ENCODE measurements around the gene FKTN.

DNA sequence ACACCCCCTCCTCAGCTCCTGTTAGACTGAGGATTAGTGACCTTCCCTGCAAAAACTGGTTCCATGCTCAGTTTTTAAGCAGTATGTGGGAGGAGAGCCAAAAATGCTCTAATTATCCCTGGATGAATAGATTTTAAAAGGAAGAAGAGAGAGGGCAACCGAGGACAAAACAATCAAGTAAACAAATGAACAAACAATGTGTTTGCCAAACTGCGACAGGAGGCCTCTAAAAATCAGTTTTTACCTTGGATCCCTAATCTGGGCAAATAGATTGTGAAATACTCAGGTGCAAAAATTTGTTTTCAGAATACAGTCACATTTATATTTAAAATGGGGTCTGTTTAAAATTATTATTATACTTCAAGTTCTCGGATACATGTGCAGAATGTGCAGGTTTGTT is 112.8 kb downstream of the FKTN start:
- TF ChIP-seq, protein P1, sequence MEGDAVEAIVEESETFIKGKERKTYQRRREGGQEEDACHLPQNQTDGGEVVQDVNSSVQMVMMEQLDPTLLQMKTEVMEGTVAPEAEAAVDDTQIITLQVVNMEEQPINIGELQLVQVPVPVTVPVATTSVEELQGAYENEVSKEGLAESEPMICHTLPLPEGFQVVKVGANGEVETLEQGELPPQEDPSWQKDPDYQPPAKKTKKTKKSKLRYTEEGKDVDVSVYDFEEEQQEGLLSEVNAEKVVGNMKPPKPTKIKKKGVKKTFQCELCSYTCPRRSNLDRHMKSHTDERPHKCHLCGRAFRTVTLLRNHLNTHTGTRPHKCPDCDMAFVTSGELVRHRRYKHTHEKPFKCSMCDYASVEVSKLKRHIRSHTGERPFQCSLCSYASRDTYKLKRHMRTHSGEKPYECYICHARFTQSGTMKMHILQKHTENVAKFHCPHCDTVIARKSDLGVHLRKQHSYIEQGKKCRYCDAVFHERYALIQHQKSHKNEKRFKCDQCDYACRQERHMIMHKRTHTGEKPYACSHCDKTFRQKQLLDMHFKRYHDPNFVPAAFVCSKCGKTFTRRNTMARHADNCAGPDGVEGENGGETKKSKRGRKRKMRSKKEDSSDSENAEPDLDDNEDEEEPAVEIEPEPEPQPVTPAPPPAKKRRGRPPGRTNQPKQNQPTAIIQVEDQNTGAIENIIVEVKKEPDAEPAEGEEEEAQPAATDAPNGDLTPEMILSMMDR (IDR thresholded peaks at IDR 0.05) = no peak
- TF ChIP-seq POLR2A (IDR thresholded peaks at IDR 0.05) = no peak

Data from body of pancreas (tissue), 4 donors.